AG04449 (cell line): ENCODE data around the gene LY86.

ENCODE experiments used
- CTCF ChIA-PET: fragments of 350-600 bp; formaldehyde crosslinking; extraction: SDS; loops from one replicate; lab custom pipeline; 2021; ENCODE audit warnings: antibody characterized with exemption; lab: Yijun Ruan, JAX
- POLR2A ChIA-PET: fragments of 400-600, 350-600 bp; formaldehyde crosslinking; extraction: SDS; loops from one replicate; lab custom pipeline; 2020; ENCODE audit warnings: antibody characterized with exemption, inconsistent platforms; lab: Yijun Ruan, JAX
- DNase-seq: peaks from one replicate; pipeline ENCODE4 v3.0.0-alpha.2; 2010; ENCODE audit warnings: low read depth, low spot score
- H3K4me3 ChIP-seq: 2 replicates; pipeline ENCODE4 v1.5.1; 2011; ENCODE audit warnings: low read depth, mild to moderate bottlenecking, control low read depth, low read length
- TF ChIP-seq, protein P1 (sequence below): IDR thresholded peaks from one replicate; pipeline ENCODE4 v1.5.1; 2011; ENCODE audit warnings: mild to moderate bottlenecking, moderate library complexity, low read length, control low read depth, inconsistent platforms; ENCODE audit not compliant: insufficient read depth; ENCODE audit errors: missing control alignments

The LY86 gene

DNA sequence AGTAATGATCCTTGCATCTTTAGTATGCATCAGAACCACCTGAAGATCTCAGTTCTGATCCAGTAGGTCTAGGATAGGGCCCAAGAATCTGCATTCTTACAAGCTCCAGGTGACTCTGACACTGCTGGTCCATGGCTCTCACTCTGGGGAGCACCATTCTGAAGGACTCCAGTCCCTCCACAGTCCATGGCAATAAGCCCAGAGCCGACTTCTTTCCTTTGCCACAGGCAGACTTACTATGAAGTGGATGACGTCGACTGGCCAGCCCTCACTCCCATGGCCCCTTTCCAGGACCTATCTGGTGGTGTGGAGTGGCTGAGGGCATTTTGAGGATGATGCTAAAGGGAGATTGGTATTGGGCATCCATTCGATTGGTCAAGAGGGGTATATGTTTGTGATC lies 21.8 kb upstream of the LY86 start:
- ChIA-PET CTCF (interaction anchor here (2.1 kb wide), 1 partner anchor 10 kb away, joined by 9 read pairs; no protein-coding TSS in a partner anchor), POLR2A (no interaction called here)
- no peak overlapping the region for H3K4me3 ChIP-seq
- DNase-seq: no peak
- TF ChIP-seq, protein P1, sequence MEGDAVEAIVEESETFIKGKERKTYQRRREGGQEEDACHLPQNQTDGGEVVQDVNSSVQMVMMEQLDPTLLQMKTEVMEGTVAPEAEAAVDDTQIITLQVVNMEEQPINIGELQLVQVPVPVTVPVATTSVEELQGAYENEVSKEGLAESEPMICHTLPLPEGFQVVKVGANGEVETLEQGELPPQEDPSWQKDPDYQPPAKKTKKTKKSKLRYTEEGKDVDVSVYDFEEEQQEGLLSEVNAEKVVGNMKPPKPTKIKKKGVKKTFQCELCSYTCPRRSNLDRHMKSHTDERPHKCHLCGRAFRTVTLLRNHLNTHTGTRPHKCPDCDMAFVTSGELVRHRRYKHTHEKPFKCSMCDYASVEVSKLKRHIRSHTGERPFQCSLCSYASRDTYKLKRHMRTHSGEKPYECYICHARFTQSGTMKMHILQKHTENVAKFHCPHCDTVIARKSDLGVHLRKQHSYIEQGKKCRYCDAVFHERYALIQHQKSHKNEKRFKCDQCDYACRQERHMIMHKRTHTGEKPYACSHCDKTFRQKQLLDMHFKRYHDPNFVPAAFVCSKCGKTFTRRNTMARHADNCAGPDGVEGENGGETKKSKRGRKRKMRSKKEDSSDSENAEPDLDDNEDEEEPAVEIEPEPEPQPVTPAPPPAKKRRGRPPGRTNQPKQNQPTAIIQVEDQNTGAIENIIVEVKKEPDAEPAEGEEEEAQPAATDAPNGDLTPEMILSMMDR: no peak

- POLR2A ChIA-PET: no interaction called here
Measured at GRCh38 chr6:6569096-6569810, 19.3 kb upstream of the LY86 start.

GRCh38 chr6:6569811-6570164 lies 18.7 kb upstream of the LY86 start:
- no peak overlapping the region for H3K4me3 ChIP-seq
- TF ChIP-seq, protein P1: no peak
- no peak for DNase-seq
- ChIA-PET POLR2A (no interaction called here), CTCF (interaction anchor here (1.3 kb wide), 1 partner anchor 12 kb away, joined by 3 read pairs; no protein-coding TSS in a partner anchor)

More at GRCh38 chr6:6569096-6569810, 19.3 kb upstream of the LY86 start:
- CTCF ChIA-PET: interaction anchor here (1.3 kb wide), 1 partner anchor 11 kb away, joined by 3 read pairs; no protein-coding TSS in a partner anchor
- DNase-seq: no peak
- H3K4me3 ChIP-seq: no peak overlapping the region
- TF ChIP-seq, protein P1: no peak

GRCh38 chr6:6570929-6571671 lies 17.4 kb upstream of the LY86 start:
- TF ChIP-seq, protein P1: no peak
- no peak for DNase-seq
- ChIA-PET POLR2A (no interaction called here), CTCF (no interaction called here)
- no peak overlapping the region for H3K4me3 ChIP-seq

DNA sequence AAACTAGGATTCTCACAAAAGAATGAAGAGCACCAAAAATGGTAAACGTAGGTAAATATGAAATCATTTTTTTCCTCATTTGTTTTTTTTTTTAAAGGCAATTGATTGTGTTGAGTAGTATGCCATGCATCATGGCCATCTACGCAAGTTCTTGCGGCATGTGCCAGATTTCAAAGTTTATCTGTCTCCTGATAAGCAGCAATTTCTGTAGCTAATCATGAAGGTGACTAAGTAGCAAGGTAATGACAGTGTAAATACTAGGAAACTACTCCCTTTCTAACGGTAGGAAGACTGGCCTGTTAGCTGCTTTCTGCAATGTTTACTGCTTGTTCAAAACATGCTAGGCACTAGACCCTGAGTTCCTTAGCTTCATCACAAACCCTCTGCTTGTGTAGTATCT lies 13.4 kb upstream of the LY86 start:
- POLR2A ChIA-PET: no interaction called here
- TF ChIP-seq, protein P1: no peak
- no peak for DNase-seq
- CTCF ChIA-PET: interaction anchor here (2.3 kb wide), 1 partner anchor 28 kb away, joined by 7 read pairs; no protein-coding TSS in a partner anchor
- H3K4me3 ChIP-seq: no peak overlapping the region

GRCh38 chr6:6577735-6578134 lies 10.8 kb upstream of the LY86 start:
- ChIA-PET CTCF (no interaction called here), POLR2A (no interaction called here)
- H3K4me3 ChIP-seq: no peak overlapping the region
- TF ChIP-seq, protein P1: no peak
- DNase-seq: no peak
